ENCODE measurements around the gene LCORL.

GRCh38 chr4:17810260-17811077 lies 211.1 kb downstream of the LCORL start, which contains the start of the genes DCAF16 and NCAPG:
- TF ChIP-seq, protein P1, sequence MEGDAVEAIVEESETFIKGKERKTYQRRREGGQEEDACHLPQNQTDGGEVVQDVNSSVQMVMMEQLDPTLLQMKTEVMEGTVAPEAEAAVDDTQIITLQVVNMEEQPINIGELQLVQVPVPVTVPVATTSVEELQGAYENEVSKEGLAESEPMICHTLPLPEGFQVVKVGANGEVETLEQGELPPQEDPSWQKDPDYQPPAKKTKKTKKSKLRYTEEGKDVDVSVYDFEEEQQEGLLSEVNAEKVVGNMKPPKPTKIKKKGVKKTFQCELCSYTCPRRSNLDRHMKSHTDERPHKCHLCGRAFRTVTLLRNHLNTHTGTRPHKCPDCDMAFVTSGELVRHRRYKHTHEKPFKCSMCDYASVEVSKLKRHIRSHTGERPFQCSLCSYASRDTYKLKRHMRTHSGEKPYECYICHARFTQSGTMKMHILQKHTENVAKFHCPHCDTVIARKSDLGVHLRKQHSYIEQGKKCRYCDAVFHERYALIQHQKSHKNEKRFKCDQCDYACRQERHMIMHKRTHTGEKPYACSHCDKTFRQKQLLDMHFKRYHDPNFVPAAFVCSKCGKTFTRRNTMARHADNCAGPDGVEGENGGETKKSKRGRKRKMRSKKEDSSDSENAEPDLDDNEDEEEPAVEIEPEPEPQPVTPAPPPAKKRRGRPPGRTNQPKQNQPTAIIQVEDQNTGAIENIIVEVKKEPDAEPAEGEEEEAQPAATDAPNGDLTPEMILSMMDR (IDR thresholded peaks at IDR 0.05 in 2 of 3, conservative IDR thresholded peaks at IDR 0.05 in 1 of 3; ENCODE audit: insufficient read depth in 2 of 3, low read depth in 1 of 3, low read length in 3 of 3), result peak in 1 of 3 experiments; percentile 30; a peak in 1 of 6 replicates
- TF ChIP-seq SETDB1 (IDR thresholded peaks at IDR 0.05; ENCODE audit: low read length), result no peak
- no peak for TF ChIP-seq SMC3 (conservative IDR thresholded peaks at IDR 0.05; ENCODE audit: insufficient read depth, low read depth, low read length)

Data from K562 (cell line).